Left ventricle myocardium superior (tissue), 1 donor: Measurements from ENCODE around the gene MMP25. TPM values are rescaled to one million over a fixed set of nuclear protein-coding genes. Genes with fewer than 3 reads are reported as not detected.
"Not testable (repeated sequence)": the region's sequence is repeated elsewhere in the genome, so short reads cannot be mapped to it uniquely, and the experiment has no call there.

Experiments used
- ATAC-seq: fragments of 200-7000 bp; cut with Tn5 transposase; one replicate; pipeline ENCODE4 v1.9.1; 2020; ENCODE audit warnings: mild to moderate bottlenecking, moderate library complexity
- DNase-seq: peaks from one replicate; pipeline ENCODE4 v3.0.0-alpha.2; 2020
- intact Hi-C: fragments of 100-400 bp; cut with micrococcal nuclease; formaldehyde crosslinking; loops from one replicate; pipeline ENCODE4 v1.11.0; 2022
- total RNA-seq: library from RNA; stranded (reverse); fragmentation: NEBNext Ultra II Directional; extraction: Animal tissue kit (Norgen Biotek cat#: 25700); gene quantifications from one replicate; pipeline ENCODE4 v1.2.1, GENCODE V29; 2021
- donor health status: DM: no; HTN: yes; CAD: no; lungs with severe emphysema.

The MMP25 gene
- total RNA-seq, 1 donor from 2014 or later, result 2.8 TPM

GRCh38 chr16:3051009-3051408 lies 4.6 kb downstream of the MMP25 start:
- no peak for ATAC-seq
- DNase-seq, result no peak
- intact Hi-C loops, result no loop called here

DNA sequence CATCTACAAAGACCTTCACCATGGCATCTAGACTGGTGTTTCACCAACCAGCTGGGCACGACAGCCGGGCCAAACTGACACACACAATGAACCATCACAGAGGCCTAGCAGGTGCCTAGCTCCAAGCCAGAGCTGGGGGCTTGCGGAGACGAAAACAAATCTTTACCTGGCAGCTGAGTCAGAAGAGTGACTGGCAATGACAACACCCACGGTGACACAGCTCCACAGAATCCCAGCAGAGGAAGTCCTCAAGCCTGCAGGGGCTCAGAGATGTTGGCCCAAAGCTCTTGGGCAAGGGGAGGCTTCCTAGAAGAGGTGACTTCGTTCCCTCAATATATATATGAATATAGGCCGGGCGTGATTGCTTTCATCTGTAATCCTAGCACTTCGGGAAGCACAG lies 5.1 kb downstream of the MMP25 start:
- intact Hi-C loops, result no loop called here
- no peak for DNase-seq
- ATAC-seq, result no peak

- ATAC-seq, intact Hi-C loops, DNase-seq: not testable (repeated sequence)
Observed at GRCh38 chr16:3052571-3053329, 6.4 kb downstream of the MMP25 start.

GRCh38 chr16:3053330-3053710 lies 7.0 kb downstream of the MMP25 start:
- DNase-seq, intact Hi-C loops, ATAC-seq: not testable (repeated sequence)

DNA sequence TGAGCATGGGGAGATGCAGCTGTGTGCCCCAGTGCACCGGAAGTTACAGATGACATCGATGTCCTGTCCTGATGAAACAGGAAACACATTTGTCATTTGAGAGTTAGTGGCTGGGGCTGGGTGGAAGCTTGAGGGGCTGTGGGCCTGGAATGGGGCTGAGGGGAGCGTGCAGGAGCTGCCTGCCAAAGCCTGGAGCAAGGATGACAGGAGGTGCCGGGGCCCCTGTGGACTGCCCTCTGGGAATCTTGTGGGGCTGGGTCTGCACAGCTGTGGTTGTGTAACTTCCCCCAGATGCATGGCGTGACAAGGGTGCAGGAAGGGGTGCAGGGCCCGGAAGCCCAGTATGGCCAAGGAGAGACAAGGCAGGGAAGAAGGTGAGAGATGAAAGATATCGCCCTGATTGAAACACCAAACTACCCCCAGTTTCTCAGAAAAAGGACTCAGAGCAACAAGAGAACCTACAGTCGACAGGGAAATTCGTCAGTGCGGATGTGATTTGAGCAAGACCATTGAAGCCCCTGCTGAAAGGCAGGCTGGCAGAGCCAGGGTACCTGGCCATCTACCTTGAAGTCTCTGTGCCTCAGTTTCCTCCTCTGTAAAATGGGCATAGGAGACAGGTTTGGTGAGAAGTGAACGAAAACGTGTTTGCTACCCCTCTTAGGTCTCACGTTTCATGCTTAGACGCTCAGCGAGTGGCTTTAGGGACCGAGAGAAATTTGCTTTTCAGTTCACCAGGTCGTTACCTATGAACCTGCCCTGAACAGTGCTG lies 8.8 kb downstream of the MMP25 start:
- ATAC-seq (no peak), DNase-seq (no peak)
- intact Hi-C loops, result no loop called here

DNA sequence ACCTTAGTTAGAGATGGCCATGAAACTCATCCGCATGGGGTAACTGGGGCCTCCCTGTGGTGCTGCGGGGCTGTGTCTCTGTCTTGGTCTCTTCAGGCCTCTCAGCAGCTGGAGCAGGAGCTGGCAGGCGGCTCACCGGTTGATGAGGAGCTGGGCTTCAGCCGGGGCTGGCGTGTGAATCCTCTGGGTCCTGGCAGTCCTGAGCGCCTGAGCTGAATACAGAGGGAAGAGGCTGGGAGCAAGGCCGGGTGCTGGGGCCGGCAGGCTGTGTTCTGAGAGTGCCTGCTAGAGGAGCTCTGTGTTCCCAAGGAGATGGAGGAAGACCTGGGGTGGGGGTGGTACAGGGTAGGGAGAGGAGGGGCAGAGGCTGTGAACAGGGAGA lies 9.4 kb downstream of the MMP25 start:
- ATAC-seq, intact Hi-C loops, DNase-seq: not testable (repeated sequence)

GRCh38 chr16:3056336-3057180 lies 10.2 kb downstream of the MMP25 start:
- no peak for DNase-seq
- no peak for ATAC-seq
- intact Hi-C loops, result no loop called here

GRCh38 chr16:3057181-3058138 lies 11.1 kb downstream of the MMP25 start:
- DNase-seq, result no peak
- intact Hi-C loops, result no loop called here
- no peak for ATAC-seq

DNA sequence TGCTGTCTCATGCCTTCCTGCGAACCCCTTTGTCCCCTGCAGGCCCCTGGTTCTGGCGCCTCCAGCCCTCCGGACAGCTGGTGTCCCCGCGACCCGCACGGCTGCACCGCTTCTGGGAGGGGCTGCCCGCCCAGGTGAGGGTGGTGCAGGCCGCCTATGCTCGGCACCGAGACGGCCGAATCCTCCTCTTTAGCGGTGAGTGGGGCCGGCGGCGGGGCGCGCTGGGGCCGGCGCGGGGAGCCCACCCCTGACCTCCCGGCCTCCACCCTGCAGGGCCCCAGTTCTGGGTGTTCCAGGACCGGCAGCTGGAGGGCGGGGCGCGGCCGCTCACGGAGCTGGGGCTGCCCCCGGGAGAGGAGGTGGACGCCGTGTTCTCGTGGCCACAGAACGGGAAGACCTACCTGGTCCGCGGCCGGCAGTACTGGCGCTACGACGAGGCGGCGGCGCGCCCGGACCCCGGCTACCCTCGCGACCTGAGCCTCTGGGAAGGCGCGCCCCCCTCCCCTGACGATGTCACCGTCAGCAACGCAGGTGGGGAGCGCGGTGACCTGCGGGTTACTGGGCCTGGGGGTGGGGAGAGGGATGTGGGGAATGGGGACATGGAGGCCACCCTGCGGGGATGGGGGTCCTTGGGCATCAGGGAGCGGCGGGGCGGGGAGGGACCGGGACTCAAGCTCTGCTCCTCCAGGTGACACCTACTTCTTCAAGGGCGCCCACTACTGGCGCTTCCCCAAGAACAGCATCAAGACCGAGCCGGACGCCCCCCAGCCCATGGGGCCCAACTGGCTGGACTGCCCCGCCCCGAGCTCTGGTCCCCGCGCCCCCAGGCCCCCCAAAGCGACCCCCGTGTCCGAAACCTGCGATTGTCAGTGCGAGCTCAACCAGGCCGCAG lies 12.0 kb downstream of the MMP25 start:
- ATAC-seq, result peak; percentile 42
- DNase-seq, result peak; percentile 64
- intact Hi-C loops, result no loop called here

DNA sequence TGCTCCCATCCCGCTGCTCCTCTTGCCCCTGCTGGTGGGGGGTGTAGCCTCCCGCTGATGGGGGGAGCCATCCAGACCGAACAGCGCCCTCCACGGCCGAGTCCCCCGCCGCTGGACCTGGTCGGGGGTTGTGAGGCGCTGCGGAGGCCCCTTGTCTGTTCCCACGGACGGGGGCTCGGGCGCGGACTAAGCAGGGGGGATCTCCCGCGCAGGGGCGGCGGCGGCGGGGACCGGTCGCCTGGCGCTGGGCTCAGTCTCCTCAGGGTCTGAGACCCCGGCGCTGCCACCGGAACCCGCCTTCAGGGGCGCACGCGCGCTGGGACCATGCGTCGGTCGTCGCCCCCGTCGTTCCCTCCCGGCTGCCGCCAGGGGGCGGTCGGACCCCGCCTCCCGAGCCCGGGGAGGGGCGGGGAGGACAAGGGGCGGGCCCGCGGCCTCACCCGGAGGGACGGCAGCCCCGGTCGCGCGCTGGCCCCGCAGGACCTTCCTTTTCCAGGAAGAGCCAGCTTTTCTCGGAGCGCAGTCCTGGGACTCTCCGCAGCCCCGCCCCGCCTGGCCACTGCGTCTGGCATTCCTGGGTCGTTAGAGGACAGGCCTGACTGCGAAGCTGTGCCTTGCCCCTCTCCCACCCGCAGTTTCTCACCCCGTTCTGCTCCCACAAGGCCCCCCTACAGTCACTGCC lies 12.8 kb downstream of the MMP25 start:
- intact Hi-C loops, result no loop called here
- ATAC-seq, result peak; percentile 97
- peak; percentile 93 for DNase-seq

GRCh38 chr16:3059723-3060242 lies 13.4 kb downstream of the MMP25 start:
- DNase-seq (no peak), ATAC-seq (no peak)
- intact Hi-C loops, result no loop called here

DNA sequence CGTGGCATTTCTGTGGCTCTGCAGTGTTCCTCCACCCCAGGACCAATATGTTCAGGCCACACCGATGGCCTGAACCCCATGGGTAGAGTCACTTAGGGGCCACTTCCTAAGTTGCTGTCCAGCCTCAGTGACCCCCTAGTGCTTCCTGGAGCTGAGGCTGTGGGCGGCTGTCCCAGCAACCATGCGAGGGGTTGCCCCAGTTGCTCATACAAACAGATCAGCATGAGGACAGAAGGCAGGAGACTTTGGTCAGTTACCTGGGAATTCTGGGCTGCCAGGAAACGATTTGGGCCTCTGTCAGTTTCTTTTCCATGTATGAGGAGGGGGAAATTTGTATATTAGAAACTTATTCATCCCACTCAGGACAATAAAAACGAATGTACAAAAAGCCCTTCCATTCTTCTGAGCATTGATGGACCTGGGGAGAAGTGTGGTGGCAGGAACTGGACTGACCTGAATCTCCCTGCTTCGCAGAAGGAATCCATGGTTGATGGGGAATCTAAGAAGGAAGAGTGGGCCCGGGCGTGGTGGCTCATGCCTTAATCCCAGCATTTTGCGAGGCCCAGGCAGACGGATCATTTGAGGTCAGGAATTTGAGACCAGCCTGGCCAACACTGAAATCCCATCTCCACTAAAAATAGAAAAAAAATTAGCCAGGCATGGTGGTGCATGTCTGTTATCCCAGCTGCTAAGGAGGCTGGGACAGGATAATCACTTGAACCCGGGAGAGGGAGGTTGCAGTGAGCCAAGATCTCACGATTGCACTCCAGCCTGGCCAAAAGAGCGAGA lies 14.2 kb downstream of the MMP25 start:
- intact Hi-C loops, result no loop called here
- no peak for DNase-seq
- no peak for ATAC-seq

GRCh38 chr16:3062553-3062952 lies 16.2 kb downstream of the MMP25 start:
- intact Hi-C loops, result no loop called here
- ATAC-seq, result no peak
- no peak for DNase-seq

GRCh38 chr16:3063625-3064386 lies 17.4 kb downstream of the MMP25 start:
- DNase-seq, result no peak
- ATAC-seq, result no peak
- intact Hi-C loops, result no loop called here

DNA sequence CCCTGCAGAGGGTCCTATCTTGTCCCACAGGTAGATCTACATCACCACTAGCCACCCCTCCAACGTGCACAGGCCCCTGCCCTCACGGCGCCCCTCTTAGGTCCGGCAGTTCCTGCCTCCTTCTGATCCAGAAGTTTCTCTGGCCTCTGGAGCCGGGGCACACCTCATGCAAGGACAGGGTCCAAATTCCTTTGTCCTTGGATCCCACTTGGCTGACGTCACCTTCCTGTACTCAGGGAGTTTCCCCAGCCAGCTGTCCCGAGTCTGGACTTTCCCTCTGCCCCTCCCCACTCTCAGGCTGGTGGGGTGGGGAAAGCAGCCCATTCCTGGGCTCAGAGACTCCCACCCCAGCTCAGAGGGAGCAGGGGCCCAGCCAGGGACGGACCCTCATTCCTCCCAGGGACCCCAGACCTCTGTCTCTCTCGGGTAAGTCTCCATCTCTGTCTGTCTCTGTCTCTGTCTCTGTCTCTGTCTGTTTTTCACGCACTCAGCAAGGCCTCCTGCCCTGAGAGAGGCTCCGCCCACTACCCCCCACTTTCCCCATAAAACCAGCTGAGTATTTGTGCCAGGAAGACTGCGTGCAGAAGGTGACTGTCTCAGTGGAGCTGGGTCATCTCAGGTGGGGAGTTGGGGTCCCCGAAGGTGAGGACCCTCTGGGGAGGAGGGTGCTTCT lies 18.8 kb downstream of the MMP25 start, which contains the start of gene IL32:
Gene IL32 (plus strand): TSS at position 572 of the 673 bp plus-strand sequence. CDS start 172 bp downstream, outside the sequence.
- intact Hi-C loops, result no loop called here
- DNase-seq, result peak; percentile 62
- ATAC-seq, result peak; percentile 81
